SK-N-MC (cell line): ENCODE measurements around the gene ITSN2.

ENCODE experiments used
- EZH2 ChIP-seq: fragments of 200-600 bp; sonication (generic); IDR thresholded peaks from one replicate; pipeline ENCODE4 v1.6.1; 2017; ENCODE audit warnings: antibody characterized with exemption
- FOXP2 ChIP-seq: optimal IDR thresholded peaks from 2 replicates; pipeline ENCODE3; 2011; ENCODE audit warnings: mild to moderate bottlenecking, moderate library complexity; ENCODE audit not compliant: insufficient read depth; ENCODE audit errors: extremely low read length, control extremely low read depth
- POLR2AphosphoS5 ChIP-seq: IDR thresholded peaks from 2 replicates; pipeline ENCODE4 v1.6.1; 2012; ENCODE audit warnings: mild to moderate bottlenecking, low read depth, low read length, borderline replicate concordance

DNA sequence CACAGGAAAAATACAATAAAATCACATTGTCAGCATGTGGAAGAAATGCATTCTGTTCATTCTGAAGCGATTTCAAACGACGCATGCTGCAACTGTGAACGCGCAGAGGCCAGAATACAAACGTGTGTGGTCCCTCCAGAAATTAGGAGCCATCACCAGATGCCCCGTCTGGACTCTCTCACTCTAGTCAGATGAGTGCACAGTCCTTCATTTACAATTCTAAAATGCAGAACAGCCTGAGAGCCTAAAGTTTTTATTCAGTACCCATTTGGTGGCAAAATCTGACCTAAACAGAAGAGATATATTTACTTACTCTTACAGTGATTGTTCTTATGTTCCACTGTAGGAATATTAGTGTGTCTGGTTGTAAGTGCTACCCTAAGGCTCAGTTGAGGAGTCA, 148.9 kb downstream of the ITSN2 start:
- TF ChIP-seq POLR2AphosphoS5 (no peak), EZH2 (no peak), FOXP2 (no peak)
